ENCODE data around the gene ALX4.

ALX4 gene

GRCh38 chr11:44288133-44288526 lies 21.8 kb downstream of the ALX4 start:
- no peak for DNase-seq

GRCh38 chr11:44286911-44287310 lies 23.0 kb downstream of the ALX4 start:
- no peak for DNase-seq

GRCh38 chr11:44286268-44286880 lies 23.6 kb downstream of the ALX4 start:
- peak; percentile 47 for DNase-seq

GRCh38 chr11:44285756-44286155 lies 24.2 kb downstream of the ALX4 start:
- DNase-seq, result no peak

GRCh38 chr11:44282620-44283019 lies 27.3 kb downstream of the ALX4 start:
- no peak for DNase-seq

GRCh38 chr11:44281151-44281550 lies 28.8 kb downstream of the ALX4 start:
- no peak for DNase-seq

- DNase-seq, result no peak
These were observed 29.7 kb downstream of the ALX4 start for GRCh38 chr11:44280257-44280656.

- no peak for DNase-seq
These were observed 30.5 kb downstream of the ALX4 start for GRCh38 chr11:44279483-44279882.

- DNase-seq, result no peak
These were observed 32.5 kb downstream of the ALX4 start for GRCh38 chr11:44277196-44278090.

- no peak for DNase-seq
These were observed 33.9 kb downstream of the ALX4 start for GRCh38 chr11:44275961-44276550.

GRCh38 chr11:44275241-44275640 lies 34.7 kb downstream of the ALX4 start:
- no peak for DNase-seq

GRCh38 chr11:44274404-44274803 lies 35.5 kb downstream of the ALX4 start:
- DNase-seq, result no peak

- no peak for DNase-seq
These were observed 38.7 kb downstream of the ALX4 start for GRCh38 chr11:44271286-44271685.

GRCh38 chr11:44270403-44271273 lies 39.3 kb downstream of the ALX4 start:
- DNase-seq, result no peak

- no peak for DNase-seq
These were observed 40.3 kb downstream of the ALX4 start for GRCh38 chr11:44269369-44270351.

GRCh38 chr11:44268614-44269080 lies 41.3 kb downstream of the ALX4 start:
- no peak for DNase-seq

- no peak for DNase-seq
These were observed 42.0 kb downstream of the ALX4 start for GRCh38 chr11:44267750-44268613.

GRCh38 chr11:44267006-44267749 lies 42.8 kb downstream of the ALX4 start:
- DNase-seq, result no peak

GRCh38 chr11:44266056-44266780 lies 43.7 kb downstream of the ALX4 start:
- DNase-seq, result no peak
